Cerebellar cortex (tissue), 1 donor: ENCODE data around the gene DGKI.

ENCODE experiments used
- DNase-seq: peaks from one replicate; pipeline ENCODE4 v3.0.0-alpha.2; 2015; ENCODE audit warnings: low spot score

The DGKI gene

DNA sequence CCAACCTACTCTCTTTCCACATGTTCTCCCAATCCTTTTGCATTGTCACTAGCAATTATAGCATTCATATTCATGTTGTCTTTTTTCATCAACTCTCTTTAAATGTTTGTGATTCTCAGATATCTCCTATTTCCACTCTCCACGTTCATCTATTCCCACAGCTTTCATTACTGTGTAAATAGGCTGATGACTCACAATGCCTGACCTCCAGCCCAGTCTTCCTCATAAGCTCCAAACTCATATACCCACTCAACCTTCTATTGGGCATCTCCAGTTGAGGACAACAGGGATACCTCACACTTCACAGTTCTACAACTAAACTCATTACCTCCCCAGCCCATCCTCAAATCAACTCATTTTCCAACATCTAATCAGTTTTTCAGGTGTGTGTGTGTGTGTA, 194.1 kb downstream of the DGKI start:
- DNase-seq: no peak

DNA sequence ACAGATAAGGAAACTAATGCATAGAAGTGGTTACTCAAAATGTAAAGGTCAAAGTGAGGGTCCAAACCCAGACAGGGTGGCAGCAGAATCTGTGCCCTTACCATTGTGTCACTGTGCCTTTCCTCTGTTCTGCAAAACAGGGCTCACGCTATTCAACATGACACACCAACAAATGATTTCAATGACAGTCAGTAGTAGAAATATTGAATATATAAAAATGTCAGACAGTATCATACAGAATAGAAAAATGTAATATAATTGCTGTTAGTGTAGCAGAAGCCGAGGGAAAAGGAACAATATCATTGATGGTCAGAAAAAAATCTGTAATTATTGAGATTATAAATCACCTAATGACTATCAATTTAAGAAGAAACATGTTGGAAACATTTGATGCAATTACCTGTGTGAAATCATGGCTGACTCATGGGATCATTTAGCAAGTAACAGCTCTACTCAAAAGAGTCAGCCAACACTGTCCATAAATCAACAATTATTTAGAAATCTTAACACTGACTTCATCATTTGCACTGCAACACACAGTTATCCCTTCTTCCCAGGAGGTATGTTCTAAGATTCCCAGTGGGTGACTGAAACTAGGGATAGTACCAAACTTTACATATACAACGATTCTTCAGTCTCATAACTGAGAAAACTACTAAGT, 198.7 kb downstream of the DGKI start:
- DNase-seq: no peak

- DNase-seq: no peak
Measured at GRCh38 chr7:137642472-137642871, 204.3 kb downstream of the DGKI start.

DNA sequence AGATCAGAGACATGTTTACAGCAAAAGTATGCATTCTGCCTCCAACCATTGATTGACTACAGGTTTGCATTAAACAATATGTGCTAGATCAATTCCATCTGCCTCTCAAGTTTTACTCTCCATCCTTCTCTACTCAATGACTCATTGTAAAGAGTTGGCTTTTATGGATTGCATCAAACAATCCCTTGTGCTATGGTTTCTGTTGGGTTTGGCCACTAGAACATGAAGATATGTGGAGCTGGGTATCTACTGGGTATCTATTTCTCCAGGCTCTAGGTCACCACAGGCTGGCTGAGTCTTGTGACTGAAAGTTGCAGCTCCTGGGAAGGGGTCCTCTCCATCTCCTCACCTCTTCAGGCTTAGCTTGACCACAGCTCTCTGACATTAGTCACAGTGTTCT, 204.7 kb downstream of the DGKI start:
- DNase-seq: no peak

GRCh38 chr7:137636376-137636775, 210.4 kb downstream of the DGKI start:
- no peak for DNase-seq

- DNase-seq: no peak
Measured at GRCh38 chr7:137635874-137636273, 210.9 kb downstream of the DGKI start.

DNA sequence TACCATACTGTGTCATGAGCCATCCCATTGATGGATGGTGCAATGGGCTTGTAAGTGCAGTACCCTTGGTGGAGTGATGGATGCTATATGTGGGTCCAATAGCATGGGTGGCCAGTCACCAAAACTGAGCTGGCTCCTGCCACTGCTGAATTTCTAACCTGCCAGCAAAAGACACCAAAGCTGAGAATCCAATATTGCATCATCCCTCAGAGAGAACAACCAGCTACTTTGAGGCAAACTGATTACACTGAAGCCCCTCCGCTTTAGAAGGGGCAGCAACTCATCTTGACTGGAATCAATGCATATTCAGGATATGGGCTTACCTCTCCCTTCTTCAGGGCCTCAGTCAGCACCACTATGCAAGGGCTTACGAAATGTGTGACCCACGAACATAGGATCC, 211.6 kb downstream of the DGKI start:
- no peak for DNase-seq

DNA sequence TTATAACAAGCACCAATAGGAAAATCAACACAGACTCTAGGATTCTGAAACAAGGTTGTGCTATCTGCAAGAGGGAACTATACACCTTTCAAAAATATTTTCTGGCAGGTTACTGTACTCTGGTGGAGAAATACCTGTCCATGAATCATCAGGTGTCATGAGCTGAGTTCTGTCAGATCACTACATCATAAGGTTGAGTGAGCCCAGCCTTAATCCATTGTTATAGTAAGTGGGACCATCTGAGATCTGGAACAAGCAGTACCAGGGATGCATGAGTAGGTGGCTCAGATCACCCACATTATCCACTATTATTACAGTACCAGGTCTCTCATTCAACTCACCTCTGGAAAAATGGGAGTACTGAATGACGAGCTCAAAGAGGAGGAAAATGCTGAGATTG, 212.4 kb downstream of the DGKI start:
- no peak for DNase-seq

GRCh38 chr7:137633133-137633532, 213.6 kb downstream of the DGKI start:
- peak; percentile 8 for DNase-seq

GRCh38 chr7:137628216-137628615, 218.6 kb downstream of the DGKI start:
- DNase-seq: peak; percentile 85

- DNase-seq: peak; percentile 37
Measured at GRCh38 chr7:137626469-137627067, 220.2 kb downstream of the DGKI start.

- DNase-seq: no peak
Measured at GRCh38 chr7:137625197-137625596, 221.6 kb downstream of the DGKI start.

- no peak for DNase-seq
Measured at GRCh38 chr7:137619181-137619580, 227.6 kb downstream of the DGKI start.

DNA sequence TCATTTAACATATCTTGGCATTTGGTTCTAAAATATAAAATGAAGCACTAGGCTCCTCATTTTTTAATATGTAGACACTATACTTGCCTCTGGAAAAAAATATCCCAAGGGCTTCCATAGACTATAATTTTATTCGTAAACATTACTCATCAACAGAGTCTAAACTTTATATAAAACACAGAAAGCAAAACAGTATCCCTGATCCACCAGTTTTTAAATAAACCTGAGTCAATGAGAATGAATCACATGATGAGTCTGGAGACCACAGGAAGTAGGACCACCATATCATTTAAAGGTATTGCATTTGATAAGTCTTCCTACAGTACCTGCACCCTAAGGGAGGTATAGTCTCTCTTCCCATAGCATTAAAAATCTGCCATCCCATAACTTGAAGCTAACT, 228.0 kb downstream of the DGKI start:
- no peak for DNase-seq

DNA sequence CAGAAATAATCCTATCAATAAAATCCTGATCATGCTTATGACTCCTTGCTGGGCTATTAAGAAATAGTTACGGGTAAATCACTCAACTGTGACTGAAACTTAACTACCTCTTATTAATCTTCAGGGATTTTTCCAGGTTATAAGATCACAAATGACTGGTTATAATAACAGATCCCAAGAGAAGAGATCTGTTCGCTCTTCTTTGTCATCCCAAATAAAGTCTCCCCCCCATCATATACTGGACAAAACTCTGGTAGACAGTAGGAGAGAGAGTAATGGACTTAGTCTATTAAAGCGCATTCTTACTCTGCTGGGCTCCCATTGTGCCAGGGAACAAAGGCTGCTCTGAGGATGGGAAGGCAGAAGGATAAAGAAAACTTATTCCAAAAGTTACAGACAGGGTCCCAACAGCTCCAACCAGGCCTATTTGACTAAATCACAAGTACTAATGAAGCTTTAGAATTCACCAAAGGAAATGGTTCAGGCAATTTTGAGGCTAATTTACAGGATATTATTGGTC, 233.7 kb downstream of the DGKI start:
- no peak for DNase-seq

GRCh38 chr7:137611606-137612005, 235.2 kb downstream of the DGKI start:
- no peak for DNase-seq

- no peak for DNase-seq
Measured at GRCh38 chr7:137609500-137609899, 237.3 kb downstream of the DGKI start.

DNA sequence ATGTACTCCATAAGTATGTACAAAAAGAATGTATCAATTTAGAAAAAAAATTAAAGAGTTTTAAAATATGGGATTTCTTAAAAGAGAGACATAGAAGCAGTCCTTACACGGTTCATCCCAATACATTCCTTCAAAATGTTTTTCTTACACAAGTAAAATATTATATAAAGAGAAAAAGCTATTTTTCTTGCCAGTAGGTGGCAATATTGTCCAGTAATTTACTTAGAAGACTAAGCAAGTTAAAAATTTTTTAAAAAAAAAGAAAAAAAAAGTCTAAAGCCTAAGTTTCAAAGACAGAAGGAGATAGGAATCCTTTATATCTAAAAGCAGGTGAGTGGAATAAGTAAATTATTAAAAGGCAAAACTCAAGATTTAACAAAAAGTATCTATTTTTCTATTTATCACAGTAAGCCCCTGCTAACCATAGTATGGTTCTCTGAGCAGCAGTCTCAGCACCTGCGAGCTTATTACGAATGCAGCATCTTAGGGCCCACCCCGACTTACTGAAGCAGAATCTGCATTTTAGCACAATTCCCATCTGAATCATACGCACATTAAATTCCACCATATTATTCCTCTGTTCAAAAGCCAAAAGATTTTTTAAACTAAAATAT, 240.6 kb downstream of the DGKI start:
- DNase-seq: peak; percentile 72

GRCh38 chr7:137603043-137603442, 243.7 kb downstream of the DGKI start:
- no peak for DNase-seq

DNA sequence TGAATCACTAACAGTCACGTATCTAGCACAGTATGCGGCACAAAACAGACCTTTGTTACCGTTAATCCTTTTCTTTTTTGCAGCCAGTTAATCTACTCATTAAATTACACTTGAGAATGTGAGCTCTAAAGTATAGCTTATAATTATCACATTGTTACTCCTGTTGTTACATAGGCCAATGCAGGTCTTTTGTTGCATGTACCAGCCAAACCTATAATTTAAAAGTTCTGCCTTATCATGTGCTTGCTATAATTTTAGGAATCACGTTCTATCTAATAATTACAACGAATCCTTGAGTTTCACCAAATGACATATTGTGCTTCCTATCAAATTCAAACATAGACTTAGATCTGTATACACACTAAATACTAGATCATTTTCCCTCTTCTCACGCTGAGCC, 245.1 kb downstream of the DGKI start:
- no peak for DNase-seq

DNA sequence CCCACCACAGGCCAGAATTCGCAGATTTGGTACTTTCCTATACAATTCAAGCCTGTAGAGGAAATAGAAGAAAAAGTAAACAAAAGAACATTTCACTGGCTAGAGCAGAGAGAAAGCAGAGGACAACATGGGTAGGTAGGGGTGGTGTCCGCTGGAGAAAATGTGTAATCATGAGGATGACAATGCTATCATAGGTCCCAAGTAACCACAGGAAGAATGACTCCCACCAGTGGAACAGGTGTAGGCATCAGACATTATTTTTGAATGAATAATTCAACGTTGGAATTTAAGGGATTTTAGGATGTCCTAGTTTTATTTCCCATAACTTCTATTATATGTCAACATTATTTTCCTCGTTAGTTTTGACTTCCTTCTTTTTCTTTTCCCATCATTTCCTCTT, 248.9 kb downstream of the DGKI start:
- DNase-seq: no peak

GRCh38 chr7:137593115-137593711, 253.6 kb downstream of the DGKI start:
- peak; percentile 14 for DNase-seq
